Stimulated activated naive B cell treated with anti-CD40 and anti-IgM and Interleukin-4, amounts not matched to agents 10 μg/mL and 1 μg/mL and 100 μg/mL, for 72 hours (primary cell): ENCODE data around the gene HBA2.

Experiments
- ATAC-seq, 2 donors: fragments of 150-1000 bp; cut with Tn5 transposase; replicated peaks; 2 replicates each; pipeline ENCODE4 v1.10.0; 2021; ENCODE audit warnings: moderate library complexity in 1 of 2
- DNase-seq: peaks from one replicate; pipeline ENCODE4 v3.0.0; 2021
- H3K27ac Mint-ChIP-seq: one replicate; pipeline ENCODE4 v1.8.0; 2022; ENCODE audit warnings: mild to moderate bottlenecking, mixed read lengths
- H3K27me3 Mint-ChIP-seq, 2 donors: one replicate each; pipeline ENCODE4 v1.8.0; 2022; ENCODE audit warnings: mixed read lengths in 2 of 2
- H3K36me3 Mint-ChIP-seq, 2 donors: one replicate each; pipeline ENCODE4 v1.8.0; 2022; ENCODE audit warnings: mixed read lengths in 2 of 2, mild to moderate bottlenecking in 1 of 2
- H3K4me1 Mint-ChIP-seq, 2 donors: one replicate each; pipeline ENCODE4 v1.8.0; 2022; ENCODE audit warnings: mixed read lengths in 2 of 2, mild to moderate bottlenecking in 1 of 2
- H3K4me3 Mint-ChIP-seq, 2 donors: one replicate each; pipeline ENCODE4 v1.8.0; 2022; ENCODE audit warnings: mild to moderate bottlenecking in 2 of 2, mixed read lengths in 2 of 2, moderate library complexity in 1 of 2
- H3K9me3 Mint-ChIP-seq, 2 donors: one replicate each; pipeline ENCODE4 v1.8.0; 2022; ENCODE audit warnings: mixed read lengths in 2 of 2, mild to moderate bottlenecking in 1 of 2

The HBA2 gene

DNA sequence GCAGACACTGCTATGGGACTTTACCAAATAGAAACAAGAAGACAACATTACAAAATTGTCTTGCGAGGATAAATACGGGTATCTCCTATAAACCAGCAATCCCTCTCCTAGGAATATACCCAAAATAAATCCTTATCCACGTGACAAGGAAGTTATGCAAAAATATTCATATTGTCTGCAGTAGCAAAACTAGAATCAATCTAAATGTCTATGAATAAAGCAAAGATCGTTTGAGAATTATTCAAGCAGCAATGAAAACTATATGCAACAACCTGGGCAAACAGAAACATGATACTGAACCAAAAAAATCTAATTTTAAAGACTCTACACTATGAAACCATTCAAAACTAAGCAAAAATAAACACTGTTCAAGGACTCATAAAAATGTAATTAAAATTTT lies 47.3 kb downstream of the HBA2 start:
- Mint-ChIP-seq H3K27ac (no peak overlapping the region), H3K4me1 (peaks cover 3 to 7% of the 10 kb centered on the region in 2 donors), H3K36me3 (peaks cover 32 to 36% of the 10 kb centered on the region in 2 donors), H3K9me3 (no peaks in the 10 kb centered on the region), H3K27me3 (no peaks in the 10 kb centered on the region), H3K4me3 (no peak overlapping the region)
- DNase-seq (no peak), ATAC-seq (no peak)
